ENCODE measurements around the gene MYO15B. TPM values are rescaled to one million over a fixed set of nuclear protein-coding genes. Genes with fewer than 3 reads are reported as not detected.

MYO15B gene
- total RNA-seq, 2 experiments from 2014 or later, result 8.9 to 19.2 TPM

- Histone ChIP-seq H3K79me2 (ENCODE audit: insufficient read depth, low read depth, low read length) (no peaks in the 10 kb centered on the region), H3K9me3 (ENCODE audit: low read length) (no peaks in the 10 kb centered on the region), H3K36me3 (ENCODE audit: insufficient read depth, low read length) (no peaks in the 10 kb centered on the region), H3K27ac (ENCODE audit: low read depth, low read length, poor library complexity, severe bottlenecking) (no peak overlapping the region), H4K20me1 (ENCODE audit: insufficient read depth, low read length) (no peaks in the 10 kb centered on the region), H3K4me2 (ENCODE audit: low read length) (no peak overlapping the region), H2AFZ (ENCODE audit: low read length) (no peak overlapping the region), H3K9me2 (ENCODE audit: insufficient read depth, low read length) (no peaks in the 10 kb centered on the region), H3K4me3 (ENCODE audit: low read depth, low read length, poor library complexity, severe bottlenecking) (no peak overlapping the region), H3K4me1 (ENCODE audit: insufficient read depth, low read length, poor library complexity, severe bottlenecking) (peaks cover 21% of the 10 kb centered on the region)
- intact Hi-C loops (cut with micrococcal nuclease; ENCODE audit: unreplicated experiment), result no loop called here
- no TSS peak for BruUV-seq (replicated peaks)
- ChIA-PET CTCF (ENCODE audit: unreplicated experiment) (interaction anchor here (0.6 kb wide), 1 partner anchor 11 kb away, joined by 3 read pairs; no protein-coding TSS in a partner anchor), POLR2A (interaction anchor here (1.3 kb wide), 1 partner anchor 19 kb away, joined by 5 read pairs; no protein-coding TSS in a partner anchor)
- TF ChIP-seq CTCF (conservative IDR thresholded peaks at IDR 0.05; ENCODE audit: low read length) (no peak), EZH2phosphoT487 (IDR thresholded peaks at IDR 0.05; ENCODE audit: borderline replicate concordance, low read depth, low read length) (no peak)
- DNase-seq (ENCODE audit: low spot score), result no peak
These were observed 2.7 kb downstream of the MYO15B start for GRCh38 chr17:75590314-75590761.

DNA sequence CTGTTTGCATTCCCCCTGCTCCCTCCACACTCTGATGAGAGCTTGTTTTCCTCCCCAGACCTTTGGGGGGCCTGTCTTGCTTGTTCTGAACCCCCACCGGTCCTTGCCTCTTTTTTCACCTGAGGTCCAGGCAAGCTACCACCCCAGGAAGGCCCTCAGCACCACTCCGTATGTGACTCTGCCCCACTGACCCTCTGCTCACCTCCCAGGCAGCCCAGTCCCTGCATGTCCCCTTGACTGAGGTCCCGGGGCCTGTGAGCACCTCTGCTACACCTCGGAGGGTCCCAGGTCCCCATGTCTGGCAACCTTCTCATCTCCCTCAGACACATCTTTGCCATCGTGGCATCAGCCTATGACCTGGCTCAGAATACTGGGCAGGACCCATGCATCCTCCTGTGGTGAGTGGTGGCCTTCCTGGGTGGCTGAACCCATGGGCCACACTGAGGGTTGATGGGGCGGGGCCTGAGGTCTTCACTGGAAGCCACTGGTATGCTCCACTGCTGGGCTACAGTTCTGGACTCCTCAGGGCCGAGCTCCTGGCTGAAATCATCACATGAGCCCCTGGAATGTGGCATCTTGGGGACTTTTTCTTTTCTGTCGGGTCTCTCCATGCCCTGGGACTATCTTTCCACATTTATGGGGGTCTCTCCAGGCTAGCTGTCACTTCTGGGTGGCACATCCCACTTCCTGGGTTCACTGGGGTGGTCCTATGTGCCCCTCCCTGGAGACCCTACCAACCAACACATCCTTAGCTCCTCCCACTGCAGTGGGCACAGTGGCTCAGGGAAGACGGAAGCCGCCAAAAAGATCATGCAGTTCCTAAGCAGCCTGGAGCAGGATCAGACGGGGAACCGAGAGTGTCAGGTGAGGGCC lies 3.5 kb downstream of the MYO15B start:
- no peak for TF ChIP-seq CTCF (conservative IDR thresholded peaks at IDR 0.05; ENCODE audit: low read length)
- no peak for TF ChIP-seq EZH2phosphoT487 (IDR thresholded peaks at IDR 0.05; ENCODE audit: borderline replicate concordance, low read depth, low read length)
- no peaks in the 10 kb centered on the region for H3K9me2 ChIP-seq (ENCODE audit: insufficient read depth, low read length)
- peaks cover 21% of the 10 kb centered on the region for H3K4me1 ChIP-seq (ENCODE audit: insufficient read depth, low read length, poor library complexity, severe bottlenecking)
- ChIA-PET CTCF (ENCODE audit: unreplicated experiment) (interaction anchor here (0.6 kb wide), 1 partner anchor 97 kb away, joined by 3 read pairs; no protein-coding TSS in a partner anchor), POLR2A (interaction anchor here (1.3 kb wide), 1 partner anchor 20 kb away, joined by 5 read pairs; no protein-coding TSS in a partner anchor)
- H3K4me3 ChIP-seq (ENCODE audit: low read depth, low read length, poor library complexity, severe bottlenecking), result no peak overlapping the region
- no peak overlapping the region for H3K27ac ChIP-seq (ENCODE audit: low read depth, low read length, poor library complexity, severe bottlenecking)
- no peak for DNase-seq (ENCODE audit: low spot score)
- intact Hi-C loops (cut with micrococcal nuclease; ENCODE audit: unreplicated experiment), result no loop called here
- H2AFZ ChIP-seq (ENCODE audit: low read length), result no peak overlapping the region
- no peaks in the 10 kb centered on the region for H3K36me3 ChIP-seq (ENCODE audit: insufficient read depth, low read length)
- H3K9me3 ChIP-seq (ENCODE audit: low read length), result no peaks in the 10 kb centered on the region
- no TSS peak for BruUV-seq (replicated peaks)
- no peak overlapping the region for H3K4me2 ChIP-seq (ENCODE audit: low read length)
- H3K79me2 ChIP-seq (ENCODE audit: insufficient read depth, low read depth, low read length), result no peaks in the 10 kb centered on the region
- H4K20me1 ChIP-seq (ENCODE audit: insufficient read depth, low read length), result no peaks in the 10 kb centered on the region

All from OCI-LY7 (cell line).